NK-92 (cell line): ENCODE data around the gene AHNAK.

Experiments used
- DNase-seq: peaks from one replicate; lab custom pipeline; 2025; ENCODE audit not compliant: unreplicated experiment; lab: John Stamatoyannopoulos, UW

Gene AHNAK

DNA sequence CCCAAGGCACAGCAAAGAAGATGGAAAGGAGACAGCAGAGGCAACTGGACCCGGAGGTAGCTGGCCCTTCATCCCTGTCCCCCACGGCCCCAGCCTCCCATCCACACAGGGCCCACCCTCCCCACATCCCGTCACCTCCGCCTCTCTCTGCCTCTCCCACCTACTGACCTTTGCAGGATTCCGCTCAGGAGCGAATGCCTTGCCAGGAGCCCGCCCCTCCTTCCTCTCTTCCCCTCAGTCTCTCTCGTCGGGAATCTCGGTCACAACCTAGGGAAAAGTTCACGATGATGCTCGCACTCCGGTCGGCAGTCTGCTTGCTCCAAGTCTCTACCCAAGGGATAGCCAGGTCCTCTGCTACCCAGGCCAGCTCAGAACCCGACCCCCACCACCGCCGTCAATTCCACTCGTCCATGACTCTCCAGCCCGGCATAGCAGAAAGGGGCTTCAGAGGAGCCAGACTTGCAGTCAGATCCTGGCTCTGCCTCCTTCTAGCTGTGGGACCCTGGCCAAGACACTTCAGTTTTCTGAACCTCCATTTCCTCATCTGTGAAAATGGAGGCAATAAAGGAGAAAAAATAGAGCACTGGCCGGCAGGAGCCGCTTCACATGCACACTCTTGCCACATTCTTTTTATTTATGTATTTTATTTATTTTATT, 10.2 kb downstream of the AHNAK start:
- DNase-seq: no peak

DNA sequence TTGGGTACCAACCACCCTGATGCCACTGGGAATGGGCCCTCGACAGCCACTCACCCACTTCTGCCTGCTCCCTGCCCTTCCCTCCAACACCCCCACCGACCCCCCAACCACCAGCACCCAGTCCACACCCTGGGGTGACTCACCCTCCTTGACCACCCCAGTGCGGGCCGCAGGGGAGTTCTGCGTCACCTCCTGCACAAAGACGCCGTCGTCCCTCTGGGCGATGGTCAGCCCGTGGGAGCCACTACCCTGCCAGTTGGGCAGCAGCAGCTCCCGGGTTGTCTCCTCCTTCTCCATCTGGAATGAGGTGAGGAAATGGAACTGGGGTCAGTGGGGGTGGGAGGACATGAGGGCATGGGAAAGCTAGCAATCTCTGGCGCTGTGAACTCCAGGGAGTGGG, 10.8 kb downstream of the AHNAK start:
- DNase-seq: no peak

DNA sequence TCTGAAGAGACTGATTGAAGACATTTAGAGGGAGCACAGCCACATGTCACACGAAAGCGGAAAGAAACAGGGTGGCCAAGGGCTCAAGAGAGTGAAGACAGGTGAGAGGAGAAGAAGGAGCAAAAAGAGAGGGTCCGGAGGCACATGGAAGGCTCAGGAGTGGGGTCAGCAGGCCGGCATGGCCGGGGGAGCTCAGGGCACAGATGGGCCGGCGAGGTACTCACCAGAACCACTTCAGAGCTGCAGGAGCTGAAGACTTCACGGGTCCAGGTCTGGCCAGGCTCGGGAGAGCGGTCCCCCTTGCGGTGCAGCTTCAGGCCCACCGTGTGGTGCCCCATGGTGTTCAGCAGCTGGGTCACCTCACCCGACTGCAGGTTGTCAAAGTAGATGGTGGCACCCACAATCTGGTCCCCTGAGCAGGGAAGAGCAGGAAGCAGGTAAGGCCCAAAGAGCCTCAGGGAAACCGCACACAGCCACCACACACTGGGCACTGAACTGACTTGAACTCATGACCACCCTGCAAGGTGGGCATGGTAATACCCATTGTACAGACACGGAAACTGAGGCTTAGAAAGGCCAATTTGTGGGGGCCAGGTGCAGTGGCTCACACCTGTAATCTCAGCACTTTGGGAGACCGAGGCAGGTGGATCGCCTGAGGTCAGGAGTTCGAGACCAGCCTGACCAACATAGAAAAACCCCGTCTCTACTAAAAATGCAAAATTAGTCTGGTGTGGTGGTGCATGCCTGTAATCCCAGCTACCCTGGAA, 11.6 kb downstream of the AHNAK start:
- no peak for DNase-seq

DNA sequence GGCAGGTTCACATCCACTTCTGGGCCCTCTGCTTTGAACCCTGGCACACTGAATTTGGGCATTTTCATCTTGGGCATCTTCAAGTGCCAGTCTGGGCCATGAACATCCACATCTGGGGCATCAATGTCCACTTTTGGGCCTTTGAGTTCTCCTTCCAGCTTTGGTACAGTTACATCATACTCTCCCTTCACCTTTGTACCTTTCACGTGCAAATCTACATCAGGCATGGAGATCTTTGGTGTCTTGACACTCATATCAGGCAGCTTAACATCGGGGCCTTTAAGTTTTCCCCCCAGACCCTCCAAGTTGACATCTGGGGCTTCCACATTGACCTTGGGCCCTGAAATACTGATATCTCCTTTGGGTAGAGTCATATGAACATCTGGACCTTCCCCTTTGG, 14.5 kb downstream of the AHNAK start:
- no peak for DNase-seq

DNA sequence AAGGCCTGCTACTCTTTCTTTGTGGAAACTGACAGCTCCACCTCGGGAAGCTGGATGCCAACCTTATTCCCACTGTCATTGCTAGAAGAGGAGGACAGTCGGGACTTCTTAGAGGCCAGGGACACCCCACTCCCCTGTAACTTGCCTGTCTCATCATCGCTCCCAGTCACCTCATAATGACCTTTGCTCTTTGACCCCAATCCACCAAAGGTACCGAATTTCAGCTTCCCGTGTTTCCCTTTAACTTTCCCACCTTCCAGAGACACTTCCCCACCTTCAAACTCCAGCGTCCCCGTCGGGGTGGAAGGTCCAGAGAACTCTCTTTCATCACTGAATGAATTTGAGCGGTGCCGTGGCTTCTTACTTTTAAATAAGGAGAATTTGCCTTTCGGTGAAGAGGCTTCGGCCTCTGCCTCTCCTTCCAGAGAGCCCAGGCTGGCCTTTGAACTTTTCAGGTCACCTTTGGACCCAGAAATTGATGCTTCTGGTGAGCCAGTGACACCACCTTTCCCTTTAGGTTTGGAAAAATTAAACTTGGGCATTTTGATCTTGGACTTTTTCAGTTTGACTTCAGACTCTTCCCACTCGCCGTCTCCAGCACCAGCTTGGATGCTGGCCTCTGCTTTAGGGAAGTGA, 29.8 kb downstream of the AHNAK start:
- no peak for DNase-seq

DNA sequence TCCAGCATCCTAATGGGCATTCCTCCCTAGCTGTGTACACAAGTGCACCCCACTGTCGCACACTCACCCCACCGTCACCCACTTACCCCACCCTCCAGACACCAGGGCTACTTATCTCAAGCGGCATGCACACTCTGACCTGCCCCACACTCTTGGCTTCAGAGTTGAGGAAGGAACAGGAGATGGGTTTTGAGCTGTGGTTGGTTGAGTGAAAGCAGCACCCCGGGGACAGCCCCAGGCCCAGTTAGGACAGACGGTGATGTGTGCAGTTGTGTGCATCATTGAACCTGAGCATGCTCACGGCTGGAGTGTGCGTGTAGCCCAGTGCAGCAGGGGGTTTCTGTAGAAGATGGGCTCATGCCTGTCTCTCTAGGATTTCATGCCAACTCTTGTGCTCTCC, 32.5 kb downstream of the AHNAK start:
- no peak for DNase-seq

DNA sequence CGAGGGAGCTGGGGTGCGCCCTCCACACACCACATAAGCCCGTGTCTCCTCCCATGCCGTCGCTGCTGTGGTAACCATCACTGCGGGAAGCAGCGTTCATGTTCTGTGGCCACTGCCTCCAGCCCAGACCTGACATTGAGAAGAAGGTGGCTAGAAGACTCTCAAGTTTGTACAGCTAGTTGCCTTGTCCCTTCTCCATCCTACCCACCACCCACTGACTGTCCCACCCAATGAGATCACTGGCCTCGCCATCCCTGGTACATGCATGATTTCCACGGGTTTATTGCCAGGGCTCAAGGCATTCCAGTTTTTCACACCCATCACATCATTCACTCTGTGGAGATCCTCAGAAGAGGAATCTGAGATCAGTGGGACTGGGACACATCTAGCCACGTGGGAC, 33.0 kb downstream of the AHNAK start:
- DNase-seq: no peak

DNA sequence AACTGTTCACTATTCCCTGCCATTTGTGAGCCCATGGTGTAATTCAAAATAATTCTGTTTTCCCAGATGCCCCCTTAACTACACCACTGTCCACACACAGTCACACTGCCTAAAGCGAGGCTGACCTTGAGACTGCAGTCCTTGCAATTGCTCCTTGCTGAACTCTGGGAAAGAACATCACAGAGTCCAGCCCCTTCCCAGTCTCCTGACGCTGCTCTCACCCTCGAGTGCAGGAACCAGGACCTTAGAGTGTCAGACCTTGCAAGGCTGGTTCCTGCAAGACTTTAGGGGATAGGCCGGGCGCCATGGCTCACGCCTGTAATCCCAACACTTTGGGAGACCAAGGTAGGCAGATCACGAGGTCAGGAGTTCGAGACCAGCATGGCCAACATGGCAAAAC, 33.6 kb downstream of the AHNAK start:
- DNase-seq: no peak

DNA sequence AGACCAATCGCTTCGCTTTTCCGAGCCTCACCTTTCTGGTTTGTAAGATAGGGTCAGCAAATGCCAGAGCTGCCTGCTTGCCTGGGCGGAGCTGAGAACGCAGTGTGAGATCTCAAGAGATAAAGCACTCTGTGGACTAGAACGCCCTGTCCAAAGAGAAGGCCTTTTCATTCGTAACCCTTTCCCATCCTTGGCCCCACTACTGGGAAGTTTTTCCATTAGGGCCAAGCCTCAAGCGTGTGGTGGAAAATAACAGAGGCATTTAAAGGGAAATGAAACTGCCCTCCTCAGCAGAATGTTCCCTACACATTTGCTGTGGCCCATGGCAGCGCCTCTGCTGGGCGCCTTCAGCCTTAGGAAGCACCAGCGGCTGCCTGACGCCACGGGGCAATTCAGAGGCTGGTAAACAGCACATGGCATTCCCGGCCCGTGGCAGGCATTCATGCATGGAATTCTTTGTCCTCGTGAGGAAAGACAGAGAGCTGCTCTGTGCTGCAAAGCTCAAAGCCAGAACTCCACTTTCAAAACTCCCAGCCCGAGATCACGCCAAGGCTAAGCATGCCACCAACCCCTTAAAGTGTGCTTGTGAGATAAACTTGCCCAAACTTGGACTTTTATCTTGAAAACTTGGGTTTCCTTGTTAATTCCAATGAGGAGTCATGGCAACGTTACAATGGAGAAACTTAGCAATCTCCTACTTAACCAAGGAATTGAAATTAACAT, 38.1 kb downstream of the AHNAK start:
- no peak for DNase-seq

DNA sequence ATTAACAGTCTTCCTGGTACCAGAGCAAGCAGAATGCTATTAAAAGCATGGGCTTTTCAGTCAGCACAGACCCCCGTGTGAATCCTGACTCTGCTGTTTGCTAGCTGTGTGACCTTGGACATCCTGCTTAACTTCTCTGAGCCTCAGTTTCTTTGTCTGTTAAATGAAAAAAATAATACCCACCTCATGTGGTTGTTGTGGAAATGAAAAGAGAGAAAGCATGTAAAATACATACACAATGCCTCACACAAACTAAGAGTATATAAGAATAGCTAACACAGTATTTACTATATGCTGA, 39.5 kb downstream of the AHNAK start:
- DNase-seq: no peak

DNA sequence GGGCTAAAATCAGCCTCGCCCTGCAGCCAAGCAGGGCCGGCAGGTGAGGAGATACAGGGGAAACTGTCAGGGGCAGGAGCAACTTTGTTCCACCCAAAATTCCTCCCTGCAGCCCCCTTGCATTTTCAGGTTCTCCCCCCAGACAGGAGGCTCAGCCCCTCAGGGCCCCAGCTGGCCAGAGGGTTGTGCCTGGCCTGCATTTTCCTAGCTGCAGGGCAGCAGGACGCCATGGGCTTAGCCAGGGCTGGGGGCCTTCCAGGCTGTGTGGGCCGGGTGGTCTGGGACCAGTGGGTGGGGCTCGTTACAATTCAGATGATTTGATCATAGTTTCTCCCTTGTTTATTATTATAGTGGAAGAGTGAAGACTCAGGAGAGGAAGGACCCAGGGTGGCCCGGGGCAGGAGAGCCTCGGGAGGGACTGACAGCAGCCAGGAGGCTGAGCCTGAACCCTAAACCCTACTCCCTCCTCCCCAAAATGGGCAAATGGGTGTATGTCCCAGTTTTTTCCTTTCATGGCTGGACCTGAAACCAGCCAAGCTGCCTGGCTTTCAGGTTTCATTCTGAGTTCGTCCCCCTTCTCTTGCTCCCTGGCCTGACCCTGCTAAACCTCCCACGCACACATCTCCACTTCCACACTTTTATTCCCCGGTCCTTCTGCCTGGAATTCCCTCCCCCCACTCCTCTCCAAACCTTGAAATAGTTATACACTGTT, 40.0 kb downstream of the AHNAK start:
- no peak for DNase-seq

DNA sequence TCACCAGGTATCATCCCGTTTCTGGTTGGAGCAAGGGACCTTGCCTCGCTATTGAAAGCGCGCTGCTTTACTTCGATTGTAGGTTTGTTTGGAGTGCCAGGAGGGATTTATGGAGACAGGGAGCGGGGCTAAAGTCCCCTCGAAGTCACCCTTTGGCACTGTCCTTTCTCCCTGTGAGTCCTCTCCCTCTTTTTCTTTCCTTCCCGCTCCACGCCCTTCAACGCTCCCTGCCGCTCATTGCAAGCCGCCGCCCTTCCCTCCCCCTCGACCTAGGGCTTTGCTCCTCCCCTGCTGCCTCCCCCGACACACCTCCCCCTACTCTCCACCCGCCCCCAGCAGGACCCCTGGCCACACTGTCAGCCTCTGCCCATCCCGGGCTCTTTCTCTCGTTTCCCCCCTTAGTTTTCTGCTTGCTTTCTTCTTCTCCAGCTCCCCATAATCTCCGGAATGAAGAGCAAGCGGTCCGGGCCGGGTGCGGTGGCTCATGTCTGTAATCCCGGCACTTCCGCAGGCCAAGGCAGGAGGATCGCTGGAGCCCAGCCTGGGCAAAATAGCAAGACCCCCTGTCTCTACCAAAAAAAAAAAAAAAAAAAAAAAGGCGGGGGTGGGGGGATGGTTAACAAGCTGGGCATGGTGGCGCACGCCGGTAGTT, 41.0 kb downstream of the AHNAK start:
- no peak for DNase-seq

DNA sequence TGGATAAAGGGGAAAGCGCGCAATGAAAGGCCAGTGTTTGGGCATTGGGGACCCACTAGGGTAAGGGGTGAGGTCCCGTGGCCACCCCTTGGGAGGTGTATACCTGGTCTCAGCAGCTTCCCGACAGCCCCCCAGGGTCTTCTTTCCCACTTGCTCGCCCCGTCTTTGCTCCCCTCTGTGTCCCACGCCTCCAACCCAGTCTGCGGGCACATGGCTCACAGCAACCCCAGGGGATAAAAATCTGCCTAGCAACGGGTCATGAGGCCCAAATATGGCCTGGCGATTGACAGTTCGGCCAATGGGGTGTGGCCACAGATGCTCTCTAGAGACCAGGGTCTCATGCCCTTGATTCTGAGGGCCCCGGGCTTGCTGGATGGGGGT, 41.6 kb downstream of the AHNAK start:
- no peak for DNase-seq

DNA sequence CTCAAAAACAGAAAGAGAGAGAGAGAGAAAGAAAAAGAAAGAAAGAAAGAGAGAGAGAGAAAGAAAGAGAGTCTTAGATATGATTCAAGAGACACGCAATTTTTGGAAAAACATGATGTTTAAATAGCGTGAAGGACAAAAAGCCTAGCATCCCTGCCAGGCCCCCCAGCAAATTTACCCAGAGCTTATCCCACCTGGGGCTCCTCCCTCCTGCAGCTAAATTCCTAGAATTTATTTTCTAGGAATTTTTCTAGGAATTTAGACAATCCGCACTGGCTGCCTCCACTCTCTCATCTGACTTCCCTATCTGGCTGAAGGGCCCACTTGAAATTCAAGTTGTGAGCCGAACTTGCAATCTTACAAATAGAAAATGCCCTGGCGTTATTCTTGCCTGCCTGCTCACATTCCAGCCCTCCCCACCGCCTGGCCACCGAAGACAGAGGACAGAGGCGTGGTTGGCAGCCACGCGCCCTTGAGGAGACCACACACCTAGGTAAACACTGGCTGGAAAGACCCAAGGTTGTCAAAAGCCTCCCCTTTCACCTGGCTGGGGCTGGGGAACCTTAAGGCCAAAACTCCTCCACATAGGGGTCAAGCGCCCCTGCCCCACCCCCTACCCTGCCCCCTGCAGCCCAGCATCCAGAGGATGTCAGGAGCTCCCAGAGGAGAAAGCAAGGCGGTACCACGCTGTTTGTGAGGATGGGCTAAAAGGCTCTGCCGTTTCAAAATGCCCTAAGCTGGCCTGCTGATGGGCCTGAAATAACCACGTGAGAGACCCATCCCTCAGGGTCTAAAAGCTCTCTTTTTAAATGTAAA, 42.2 kb downstream of the AHNAK start:
- no peak for DNase-seq

DNA sequence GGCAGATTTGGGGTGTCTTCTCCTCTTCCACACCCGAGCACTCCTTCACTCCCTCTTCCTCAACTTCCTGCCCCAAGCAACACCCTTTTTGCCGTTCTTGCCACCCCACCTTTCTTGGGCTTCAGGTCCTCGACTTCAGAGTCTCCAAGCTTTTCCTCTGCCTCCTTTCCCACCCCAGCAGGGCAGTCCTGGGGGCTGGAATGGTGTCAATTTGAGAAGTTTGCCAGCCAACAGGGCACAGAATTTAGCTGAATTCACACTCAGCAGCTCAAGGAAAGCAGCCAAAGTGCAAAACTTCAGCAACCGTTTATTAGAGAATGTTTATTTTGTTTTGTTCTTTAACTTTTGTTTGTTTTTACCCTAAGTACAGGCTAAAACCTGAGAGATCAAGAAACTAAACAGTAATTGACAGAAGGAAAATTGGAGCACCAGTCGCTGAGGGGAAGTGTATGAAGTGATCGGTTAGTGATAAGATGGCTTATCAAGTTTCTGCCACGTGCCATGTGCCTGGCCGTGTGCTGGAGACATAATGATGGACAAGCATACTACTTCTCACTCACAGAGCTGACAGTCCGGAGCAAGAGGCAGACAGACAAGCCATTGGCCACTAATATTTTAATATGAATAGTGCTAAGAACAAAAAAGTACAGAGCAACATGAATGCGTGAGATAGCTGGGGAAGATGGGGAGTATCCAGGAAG, 44.4 kb downstream of the AHNAK start:
- DNase-seq: no peak

DNA sequence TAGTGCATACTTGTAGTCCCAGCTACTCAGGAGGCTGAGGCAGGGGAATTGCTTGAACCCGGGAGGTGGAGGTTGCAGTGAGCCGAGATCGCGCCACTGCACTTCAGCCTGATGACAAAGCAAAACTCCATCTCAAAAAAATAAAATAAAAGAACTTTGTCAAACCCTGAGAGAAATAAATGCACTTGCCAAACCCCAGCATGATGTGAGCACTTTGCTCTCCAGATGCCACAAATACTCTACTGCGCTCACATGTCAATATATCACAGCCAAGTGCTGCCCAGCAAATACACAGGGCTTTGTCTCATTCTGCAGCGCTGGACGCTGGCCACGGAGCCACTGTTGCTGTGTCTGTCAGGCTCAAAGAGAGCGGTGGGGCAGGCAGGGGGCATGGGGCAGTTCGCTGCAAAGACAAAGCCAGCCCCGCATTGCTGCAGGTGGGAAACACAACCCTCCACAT, 45.1 kb downstream of the AHNAK start:
- no peak for DNase-seq

DNA sequence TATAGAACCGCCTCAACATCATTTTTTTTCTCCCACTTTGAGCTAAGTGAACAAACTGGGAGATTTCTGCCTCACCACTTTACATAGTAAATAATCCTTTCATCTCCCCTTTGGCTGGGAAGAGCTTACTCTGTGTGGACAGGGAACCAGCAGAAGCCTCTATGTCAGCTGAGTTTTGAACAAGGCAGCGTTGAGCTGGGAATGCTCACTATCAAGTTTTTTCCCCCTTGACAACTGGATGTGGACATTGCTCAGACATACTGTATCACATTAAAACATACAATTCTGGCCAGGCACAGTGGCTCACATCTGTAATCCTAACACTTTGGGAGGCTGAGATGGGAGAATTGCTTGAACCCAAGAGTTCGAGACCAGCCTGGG, 46.0 kb downstream of the AHNAK start:
- DNase-seq: no peak

DNA sequence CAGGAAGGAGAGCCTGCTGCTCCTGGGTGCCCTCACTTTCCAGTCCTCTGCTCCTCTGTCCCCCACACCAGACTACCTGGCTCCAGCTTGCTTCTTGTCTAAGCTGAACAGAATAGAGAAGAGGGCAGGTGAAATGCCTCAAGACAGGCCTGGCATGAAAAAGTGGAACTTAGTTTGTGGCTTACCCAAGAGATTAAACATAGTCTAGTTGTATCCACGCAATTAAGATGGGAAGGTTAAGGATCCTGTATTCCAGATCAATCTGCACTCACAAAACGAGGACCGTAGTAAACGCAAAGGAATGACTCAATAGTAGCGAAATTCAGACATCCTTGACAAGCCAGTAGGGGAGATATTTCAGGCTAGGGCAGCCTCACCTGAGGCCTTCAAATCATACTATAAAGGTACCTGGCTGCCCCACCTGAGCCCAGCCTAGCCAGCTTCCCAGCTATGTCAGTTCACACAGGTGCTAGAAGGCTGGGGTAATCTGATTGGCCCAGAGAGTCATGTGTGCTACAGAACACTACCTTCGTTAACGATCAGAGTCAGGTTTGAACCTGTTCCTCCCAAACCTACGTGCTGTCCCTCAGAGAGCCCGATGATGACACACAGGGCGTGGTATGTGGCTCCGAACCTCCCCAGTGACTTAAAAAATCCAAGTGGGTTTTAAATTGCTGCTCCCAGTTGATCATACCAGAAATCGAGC, 46.5 kb downstream of the AHNAK start:
- DNase-seq: no peak
